Choroid plexus epithelial cell (primary cell): ENCODE measurements around the gene HMCN2.

Experiments used
- DNase-seq: peaks from one replicate; pipeline ENCODE4 v3.0.0-alpha.2; 2010; ENCODE audit warnings: low read depth
- H3K4me3 ChIP-seq: 2 replicates; pipeline ENCODE4 v1.5.1; 2011; ENCODE audit warnings: low read depth, mild to moderate bottlenecking, control low read depth, low read length, moderate library complexity
- TF ChIP-seq, protein P1 (sequence below): conservative IDR thresholded peaks from 2 replicates; pipeline ENCODE4 v1.5.1; 2011; ENCODE audit warnings: low read depth, mild to moderate bottlenecking, control low read depth, inconsistent platforms, low read length, moderate library complexity

The HMCN2 gene

DNA sequence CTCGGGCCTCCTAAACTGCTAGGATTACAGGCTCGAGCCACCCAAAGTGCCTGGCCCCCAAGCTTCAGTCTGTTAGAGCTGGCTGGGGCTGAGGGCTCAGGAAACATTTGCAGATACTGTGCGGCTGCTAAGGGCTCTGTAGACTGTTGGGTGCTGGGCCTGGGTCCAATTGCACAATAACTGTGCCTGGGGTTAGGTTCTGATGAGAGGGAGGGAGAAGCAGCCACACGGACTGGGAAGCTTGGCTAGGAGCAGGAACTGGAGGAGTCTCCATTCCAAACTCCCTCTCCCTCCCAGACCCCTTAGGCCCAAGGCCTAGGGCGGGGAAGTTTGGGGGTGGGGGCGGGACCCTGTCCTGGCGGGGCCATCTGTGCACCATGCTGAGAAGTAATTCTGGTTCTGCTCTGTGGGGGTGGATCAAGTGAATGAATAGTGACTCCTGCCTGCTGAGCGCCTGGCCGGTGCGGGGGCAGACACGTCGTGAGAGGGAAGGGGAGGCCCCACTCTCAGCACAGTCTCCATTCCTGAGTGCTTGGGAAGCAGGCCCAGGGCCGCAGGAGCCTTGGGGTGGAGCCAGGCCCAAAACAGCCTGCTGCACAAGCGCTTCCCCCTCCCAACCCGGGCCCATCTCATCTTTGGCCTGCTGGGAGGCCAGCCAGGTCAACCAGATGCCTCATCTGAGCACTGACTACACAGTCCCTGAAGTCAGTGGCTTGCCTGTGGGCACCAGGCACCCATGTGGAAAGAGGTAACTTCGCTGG is 180.7 kb downstream of the HMCN2 start:
- peak; percentile 94 for DNase-seq
- peak overlapping the region; percentile 58 for H3K4me3 ChIP-seq
- TF ChIP-seq, protein P1, sequence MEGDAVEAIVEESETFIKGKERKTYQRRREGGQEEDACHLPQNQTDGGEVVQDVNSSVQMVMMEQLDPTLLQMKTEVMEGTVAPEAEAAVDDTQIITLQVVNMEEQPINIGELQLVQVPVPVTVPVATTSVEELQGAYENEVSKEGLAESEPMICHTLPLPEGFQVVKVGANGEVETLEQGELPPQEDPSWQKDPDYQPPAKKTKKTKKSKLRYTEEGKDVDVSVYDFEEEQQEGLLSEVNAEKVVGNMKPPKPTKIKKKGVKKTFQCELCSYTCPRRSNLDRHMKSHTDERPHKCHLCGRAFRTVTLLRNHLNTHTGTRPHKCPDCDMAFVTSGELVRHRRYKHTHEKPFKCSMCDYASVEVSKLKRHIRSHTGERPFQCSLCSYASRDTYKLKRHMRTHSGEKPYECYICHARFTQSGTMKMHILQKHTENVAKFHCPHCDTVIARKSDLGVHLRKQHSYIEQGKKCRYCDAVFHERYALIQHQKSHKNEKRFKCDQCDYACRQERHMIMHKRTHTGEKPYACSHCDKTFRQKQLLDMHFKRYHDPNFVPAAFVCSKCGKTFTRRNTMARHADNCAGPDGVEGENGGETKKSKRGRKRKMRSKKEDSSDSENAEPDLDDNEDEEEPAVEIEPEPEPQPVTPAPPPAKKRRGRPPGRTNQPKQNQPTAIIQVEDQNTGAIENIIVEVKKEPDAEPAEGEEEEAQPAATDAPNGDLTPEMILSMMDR: no peak

DNA sequence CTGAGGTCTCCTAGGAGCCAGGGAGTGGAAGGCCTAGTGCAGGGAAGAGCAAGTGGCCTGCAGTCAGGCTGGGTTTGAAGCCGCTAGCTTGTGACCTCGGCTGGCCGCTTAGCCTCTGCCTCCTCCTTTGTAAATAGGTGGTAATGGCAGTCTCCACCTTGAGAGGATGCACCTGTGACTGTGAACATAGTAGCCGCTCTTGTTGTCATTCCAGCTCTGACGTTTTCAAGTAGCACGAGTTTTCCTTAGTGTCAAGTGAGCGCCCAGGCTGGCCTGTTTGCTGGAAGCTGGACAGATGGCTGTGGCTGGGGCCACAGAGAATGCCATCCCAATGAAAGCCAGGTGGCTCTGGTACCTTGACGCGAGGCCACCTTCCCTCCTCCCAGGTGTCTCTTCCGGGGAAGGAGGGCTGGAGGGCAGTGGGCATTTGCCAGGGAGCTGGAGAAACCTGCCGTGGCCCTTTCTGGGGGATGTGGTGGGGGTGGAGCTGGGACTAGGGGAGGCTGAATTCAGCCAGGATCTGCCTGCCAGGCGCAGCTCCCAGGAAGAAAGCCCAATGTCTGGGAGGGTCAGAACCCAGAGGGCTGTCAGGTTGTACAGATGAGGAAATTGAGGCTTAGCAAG is 181.7 kb downstream of the HMCN2 start:
- no peak for DNase-seq
- no peak overlapping the region for H3K4me3 ChIP-seq

DNA sequence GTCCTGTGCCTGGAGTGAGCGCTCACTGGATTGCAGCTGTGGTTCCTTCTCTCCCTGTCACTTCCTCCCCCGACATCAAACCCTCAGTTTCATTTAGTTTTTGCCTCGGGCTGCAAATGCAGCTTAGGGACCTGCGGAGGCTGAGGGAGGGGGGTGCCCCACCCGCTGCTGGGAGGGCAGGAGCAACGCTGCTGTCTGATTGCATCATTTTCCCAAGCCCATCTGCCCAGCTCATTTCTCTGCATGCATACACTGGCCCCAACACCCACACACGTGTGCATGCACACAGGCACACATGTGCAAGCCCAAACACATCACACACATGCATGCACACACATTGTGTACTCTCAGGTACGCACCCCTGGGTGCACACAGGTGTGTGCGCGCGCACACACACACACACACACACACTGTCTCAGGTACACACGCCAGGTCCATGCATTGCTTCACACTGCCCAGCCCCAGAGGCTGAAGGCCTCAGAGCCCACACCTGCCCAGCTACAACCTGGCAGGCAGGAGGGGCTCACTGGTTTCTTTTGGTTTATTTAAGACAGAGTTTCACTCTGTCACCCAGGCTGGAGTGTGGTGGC is 182.6 kb downstream of the HMCN2 start:
- H3K4me3 ChIP-seq: no peak overlapping the region
- TF ChIP-seq, protein P1: no peak
- DNase-seq: peak; percentile 48

More for the DNA sequence above, 181.7 kb downstream of the HMCN2 start:
- TF ChIP-seq, protein P1: no peak

DNA sequence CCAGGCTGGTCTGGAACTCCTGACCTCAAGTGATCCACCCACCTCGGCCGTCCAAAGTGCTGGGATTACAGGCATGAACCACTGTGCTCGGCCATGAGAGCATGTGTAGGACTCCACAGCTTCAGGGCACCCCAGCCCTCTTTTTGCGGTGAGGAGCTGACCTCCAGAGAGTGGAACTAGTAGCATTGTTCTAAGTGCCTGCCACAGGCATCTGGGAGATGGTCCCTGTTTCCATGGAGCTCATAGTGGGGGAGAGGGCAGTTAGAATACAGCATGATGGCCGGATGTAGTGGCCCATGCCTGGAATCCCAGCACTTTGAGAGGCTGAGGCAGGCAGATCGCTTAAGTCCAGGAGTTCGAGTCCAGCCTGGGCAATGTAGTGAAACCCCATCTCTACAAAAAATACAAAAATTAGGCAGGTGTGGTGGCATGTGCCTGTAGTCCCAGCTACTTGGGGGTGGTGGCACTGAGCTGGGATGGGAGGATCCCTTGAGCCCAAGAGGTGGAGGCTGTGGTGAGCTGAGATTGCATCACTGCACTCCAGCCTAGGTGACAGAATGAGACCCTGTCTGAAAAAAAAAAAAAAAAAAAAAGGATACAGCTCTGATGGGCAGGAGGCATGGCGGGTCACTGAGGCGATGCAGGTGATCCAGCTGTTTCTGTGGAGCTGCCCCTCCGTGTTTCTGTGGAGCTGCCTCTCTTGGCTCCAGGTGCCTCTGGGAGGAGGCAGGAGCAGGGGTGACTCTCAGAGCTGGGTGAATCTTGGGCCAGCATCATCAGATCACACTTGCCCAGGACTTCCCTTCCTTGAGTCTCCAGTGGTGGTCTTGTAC is 183.4 kb downstream of the HMCN2 start:
- no peak for DNase-seq
- H3K4me3 ChIP-seq: no peak overlapping the region
- TF ChIP-seq, protein P1: no peak

DNA sequence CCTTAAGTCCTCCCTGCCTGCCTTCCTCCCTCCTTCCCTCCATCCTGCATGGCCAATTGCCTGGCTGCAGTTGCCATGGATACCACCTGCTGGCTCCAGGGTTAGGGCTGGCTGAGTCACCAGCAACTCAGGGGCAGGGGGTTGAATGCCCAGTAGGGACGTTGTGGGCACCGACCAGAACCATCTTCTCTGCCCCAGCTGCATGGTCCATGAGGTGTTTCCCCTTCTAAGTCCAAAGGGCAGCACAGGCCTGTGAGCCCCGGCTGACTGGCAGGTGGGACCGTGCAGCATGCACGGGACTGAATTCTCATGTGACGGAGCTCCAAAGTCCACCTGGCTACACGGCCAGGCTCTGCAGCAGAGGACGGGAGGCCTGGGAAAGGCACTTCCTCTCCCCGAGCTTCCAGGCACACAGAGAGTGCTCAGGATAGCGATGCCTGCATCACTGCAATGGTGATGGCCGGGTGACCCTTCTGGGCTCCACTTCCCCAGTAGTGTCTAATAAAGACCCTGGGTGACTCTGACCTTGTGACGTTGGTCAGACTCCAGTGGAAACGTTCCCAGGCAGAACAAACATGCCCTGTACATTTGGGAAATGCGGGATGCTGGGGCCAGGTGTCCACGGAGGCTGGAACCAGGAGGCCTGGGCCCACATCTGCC is 184.9 kb downstream of the HMCN2 start:
- TF ChIP-seq, protein P1: no peak
- no peak overlapping the region for H3K4me3 ChIP-seq
- DNase-seq: no peak

DNA sequence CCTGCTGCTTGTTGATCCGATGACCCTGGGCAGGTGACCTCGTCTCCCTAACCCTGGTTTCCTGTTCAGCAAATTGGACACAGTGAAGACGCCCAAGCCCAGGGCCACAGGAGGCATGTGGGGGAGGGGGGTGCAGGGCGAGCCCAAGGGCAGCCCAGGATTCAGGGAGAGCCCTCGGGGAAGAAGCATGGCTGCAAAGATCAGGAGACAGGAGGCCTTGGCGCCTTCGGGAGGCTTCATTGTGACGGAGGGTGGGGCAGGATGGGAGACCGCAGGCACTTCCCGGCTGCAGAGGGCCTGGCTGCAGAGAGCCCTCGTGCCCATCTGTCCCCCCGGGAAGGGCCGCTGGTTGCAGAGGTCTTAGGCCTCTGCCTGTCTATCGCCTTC is 185.4 kb downstream of the HMCN2 start:
- H3K4me3 ChIP-seq: no peak overlapping the region
- no peak for DNase-seq
- TF ChIP-seq, protein P1: no peak
